T1000 (cell line): ENCODE results near the gene BTN2A1.
"Not testable (repeated sequence)": the region's sequence is repeated elsewhere in the genome, so short reads cannot be mapped to it uniquely, and the experiment has no call there.

Source experiments
- DNase-seq: peaks from one replicate; lab custom pipeline; 2025; ENCODE audit warnings: mixed read lengths; lab: John Stamatoyannopoulos, UW

Gene BTN2A1

GRCh38 chr6:26457806-26458688, at the start of gene BTN2A1:
TSS of gene BTN2A1 (plus strand) at chr6:26457955. CDS start at chr6:26458637, 682 bp downstream.
- peak; percentile 63 for DNase-seq

GRCh38 chr6:26408828-26409730, 48.7 kb upstream of the BTN2A1 start:
- DNase-seq, result no peak

GRCh38 chr6:26411751-26412150, 46.0 kb upstream of the BTN2A1 start:
- DNase-seq, result no peak

DNA sequence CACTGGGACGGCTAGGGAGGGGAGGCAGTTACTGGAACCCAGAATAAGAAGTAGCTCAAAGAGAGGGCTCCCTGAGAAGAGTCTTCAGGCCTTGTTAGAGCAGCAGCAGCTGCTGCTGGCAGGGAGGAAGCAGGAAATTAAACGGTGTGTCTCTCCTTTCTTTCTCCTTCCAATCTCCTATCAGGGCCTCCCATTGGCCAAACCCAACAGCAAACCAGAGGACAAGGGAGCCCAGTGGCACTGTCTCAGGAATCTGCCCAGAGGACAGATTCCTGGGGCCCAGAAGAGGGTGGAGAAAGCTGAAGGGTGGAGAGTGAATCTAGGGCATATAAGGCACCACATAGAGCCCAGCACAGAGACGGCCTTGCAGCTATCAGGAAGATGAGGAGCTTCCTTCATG, 45.5 kb upstream of the BTN2A1 start:
- DNase-seq, result no peak

GRCh38 chr6:26412954-26413353, 44.8 kb upstream of the BTN2A1 start:
- no peak for DNase-seq

DNA sequence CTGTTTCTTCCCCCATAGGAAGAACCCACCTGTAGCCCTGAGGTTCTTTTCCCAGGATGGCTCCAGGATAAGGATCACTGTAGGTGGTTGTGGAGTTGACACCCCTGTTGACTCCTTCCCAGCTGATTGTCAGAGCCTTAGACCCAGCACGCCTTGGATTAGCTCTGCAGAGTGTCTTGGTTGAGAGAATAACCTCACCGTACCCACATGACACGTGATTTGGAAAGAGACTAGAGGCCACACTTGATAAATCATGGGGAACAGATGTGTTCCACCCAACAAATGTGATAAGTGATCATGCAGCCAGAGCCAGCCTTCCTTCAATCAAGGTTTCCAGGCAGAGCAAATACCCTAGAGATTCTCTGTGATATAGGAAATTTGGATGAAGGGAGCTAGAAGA, 43.5 kb upstream of the BTN2A1 start:
- DNase-seq, result no peak

GRCh38 chr6:26415036-26415614, 42.6 kb upstream of the BTN2A1 start:
- DNase-seq, result no peak

DNA sequence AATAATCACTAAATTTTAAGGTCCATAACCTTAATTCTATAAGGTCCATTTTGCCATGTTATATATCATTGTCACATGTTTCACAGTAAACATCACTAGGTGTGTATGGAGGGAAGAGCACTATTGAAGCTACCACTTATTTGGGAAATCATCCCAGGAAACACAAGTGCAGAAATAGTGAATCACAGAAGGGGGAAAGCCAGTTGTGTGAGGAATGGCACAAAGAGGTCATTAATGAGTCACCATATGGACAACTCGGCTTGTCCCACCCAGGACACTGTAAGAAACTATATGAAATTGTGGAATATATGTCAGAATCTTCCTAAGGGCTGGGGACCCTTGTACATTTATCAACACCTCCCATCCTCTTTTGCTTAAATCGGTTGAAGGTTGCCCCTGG, 42.0 kb upstream of the BTN2A1 start:
- DNase-seq, result no peak

DNA sequence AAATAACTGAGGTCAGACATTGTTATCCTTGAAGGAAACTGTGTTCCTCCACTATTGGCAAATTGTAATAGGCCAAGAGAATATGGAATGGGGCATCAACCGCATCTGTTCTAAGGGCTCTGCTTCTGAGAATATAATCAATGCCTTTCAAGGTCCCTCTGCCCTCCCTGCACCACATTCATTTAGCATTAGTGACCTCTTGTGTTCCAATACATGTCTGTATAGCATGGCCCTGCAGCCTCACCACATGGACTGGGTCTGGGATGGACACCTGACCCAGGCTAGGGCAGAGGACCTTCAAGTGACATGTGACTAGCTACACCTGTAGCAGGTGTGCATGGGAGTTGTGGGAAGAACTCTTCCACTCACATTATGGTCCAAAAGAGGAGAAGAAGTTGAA, 41.5 kb upstream of the BTN2A1 start:
- no peak for DNase-seq

DNA sequence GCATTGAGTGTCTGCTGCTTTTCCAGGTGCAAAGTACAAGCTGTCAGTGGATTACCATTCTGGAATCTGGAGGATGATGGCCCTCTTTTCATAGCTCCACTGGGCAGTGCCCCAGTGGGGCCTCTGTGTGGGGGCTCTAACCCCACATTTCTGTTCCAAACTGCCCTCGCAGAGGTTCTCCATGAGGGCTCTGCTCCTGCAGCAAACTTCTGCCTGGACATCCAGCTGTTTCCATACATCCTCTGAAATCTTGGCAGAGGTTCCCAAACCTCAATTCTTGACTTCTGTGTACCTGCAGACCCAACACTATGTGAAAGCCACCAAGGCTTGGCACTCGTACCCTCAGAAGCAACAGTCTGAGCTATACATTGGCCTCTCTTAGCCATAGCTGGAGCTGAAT, 39.7 kb upstream of the BTN2A1 start:
- not testable (repeated sequence) for DNase-seq

DNA sequence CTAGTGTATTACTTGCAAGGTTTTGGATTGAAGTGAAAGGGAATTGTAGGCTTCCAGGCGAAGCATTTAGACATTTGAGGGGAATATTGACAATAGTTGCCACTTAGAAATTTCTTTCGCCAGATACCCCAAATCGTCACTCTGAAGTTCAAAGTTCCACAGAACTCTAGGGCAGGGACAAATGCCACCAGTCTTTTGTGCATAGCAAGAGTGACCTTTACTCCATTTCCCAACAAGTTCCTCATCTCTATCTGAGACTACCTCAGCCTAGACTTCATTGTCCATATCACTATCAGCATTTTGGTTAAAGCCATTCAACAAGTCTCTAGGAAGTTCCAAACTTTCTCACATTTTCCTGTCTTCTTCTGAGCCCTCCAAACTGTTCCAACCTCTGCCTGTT, 39.0 kb upstream of the BTN2A1 start:
- not testable (repeated sequence) for DNase-seq

DNA sequence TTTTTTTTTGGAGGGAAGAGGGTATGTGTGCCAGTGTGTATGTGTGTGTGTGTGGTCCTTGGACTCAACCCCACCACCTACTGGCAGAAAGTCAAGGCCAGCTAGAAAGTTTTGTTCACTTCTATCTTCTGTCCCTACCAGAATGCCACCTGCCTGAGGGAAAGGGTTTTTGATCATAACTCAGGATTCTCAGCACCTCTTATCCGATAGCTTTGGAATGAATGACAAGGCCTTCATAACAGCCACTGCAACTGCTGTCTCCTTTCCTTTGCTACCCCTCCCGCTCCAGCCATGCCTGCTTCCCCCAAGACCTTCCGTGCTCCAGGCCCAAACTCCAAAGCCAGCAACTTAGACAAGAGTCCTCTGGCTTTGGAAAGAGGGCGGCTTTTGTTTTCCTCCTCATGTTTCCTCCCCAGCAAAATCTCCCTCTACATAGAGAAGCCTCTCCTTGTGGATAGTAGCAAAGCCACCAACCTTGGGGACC, 37.0 kb upstream of the BTN2A1 start:
- no peak for DNase-seq

DNA sequence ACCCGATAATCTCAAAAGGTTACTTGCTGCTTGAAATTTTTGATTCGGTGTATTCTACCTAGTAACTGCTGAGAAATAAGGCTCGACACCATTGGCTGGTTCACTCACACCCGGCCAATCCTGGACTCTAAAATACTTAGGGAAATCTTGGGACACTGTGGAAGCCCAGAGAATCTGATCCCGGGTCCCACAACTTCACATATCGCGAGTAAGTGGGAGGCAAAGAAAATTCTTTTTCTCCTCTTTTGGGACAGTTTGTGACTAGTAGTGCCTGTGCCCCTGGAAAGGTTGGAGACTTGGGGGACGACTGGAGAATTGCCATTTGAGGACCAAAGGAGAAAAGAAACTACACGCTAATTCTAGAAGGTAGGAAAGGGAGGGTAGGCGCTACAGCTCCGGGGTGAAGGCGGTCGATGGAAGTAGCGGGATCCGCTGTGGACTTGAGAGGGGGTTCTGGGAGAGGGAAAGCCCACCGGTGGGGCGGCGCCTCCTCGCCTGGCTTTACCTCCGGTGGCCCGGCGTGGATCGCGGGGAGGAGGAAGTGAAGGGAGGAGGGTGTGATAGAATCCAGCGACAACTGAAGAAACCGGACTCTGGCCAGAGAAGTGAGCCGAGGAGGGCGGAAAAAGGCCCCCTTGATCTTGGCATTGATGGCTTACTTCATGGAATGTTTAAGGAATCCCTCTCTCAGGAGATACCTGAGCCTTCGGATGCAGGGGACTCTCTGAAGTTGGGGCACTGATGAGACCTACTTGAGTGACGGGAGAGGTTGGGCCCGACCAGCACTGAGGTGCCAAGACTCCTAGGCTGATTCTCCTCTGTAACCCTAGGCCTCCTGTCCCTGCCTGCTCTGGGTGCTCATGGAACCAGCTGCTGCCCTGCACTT, 36.3 kb upstream of the BTN2A1 start:
- peak; percentile 67 for DNase-seq

DNA sequence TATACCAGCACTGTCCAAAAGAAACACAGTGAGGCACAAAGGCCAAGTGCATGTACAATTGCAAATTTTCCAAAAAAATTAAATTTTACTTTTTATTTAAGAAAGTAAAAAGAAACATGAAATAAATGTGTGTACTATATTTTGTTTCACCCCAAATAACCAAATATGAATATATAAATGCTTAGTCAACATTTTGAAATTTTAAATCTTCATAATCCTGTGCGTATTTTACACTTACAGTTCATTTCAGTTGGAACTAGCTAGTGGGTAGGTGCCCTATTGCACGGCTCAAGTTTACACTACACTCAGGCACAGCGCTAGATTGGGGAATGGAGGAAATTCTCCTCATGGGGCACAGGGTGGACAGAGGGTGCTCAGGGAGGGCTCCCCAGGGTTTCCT, 35.4 kb upstream of the BTN2A1 start:
- DNase-seq, result no peak

- DNase-seq, result no peak
Measured at GRCh38 chr6:26426691-26427450, 30.9 kb upstream of the BTN2A1 start.

DNA sequence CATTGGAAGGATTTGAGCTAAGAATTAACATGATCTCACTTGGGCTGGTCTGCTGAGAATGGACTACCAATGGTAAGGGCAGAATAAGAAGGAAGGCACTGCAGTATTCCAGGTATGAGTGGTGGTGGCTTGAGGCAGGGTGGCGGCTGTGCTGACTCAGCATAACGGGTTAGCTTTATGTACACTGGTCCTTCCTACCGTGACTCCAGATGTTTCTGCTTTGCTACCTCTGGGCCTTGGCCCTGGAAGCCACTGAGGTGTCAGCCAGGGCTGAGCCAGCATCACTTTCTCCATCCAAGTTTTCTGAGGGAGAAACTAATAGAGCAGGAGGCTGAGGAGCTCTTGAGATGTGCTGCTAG, 30.3 kb upstream of the BTN2A1 start:
- no peak for DNase-seq

GRCh38 chr6:26428206-26428605, 29.5 kb upstream of the BTN2A1 start:
- DNase-seq, result no peak

GRCh38 chr6:26430787-26431186, 27.0 kb upstream of the BTN2A1 start:
- no peak for DNase-seq

GRCh38 chr6:26431258-26432172, 26.2 kb upstream of the BTN2A1 start:
- DNase-seq, result no peak
